HG03442 (cell line): ENCODE results near the gene UCP2.
"Not testable (repeated sequence)": the region's sequence is repeated elsewhere in the genome, so short reads cannot be mapped to it uniquely, and the experiment has no call there.

Experiments used
- ATAC-seq: cut with Tn5 transposase; IDR thresholded peaks from one replicate; pipeline ENCODE4 v1.9.1; 2021; ENCODE audit warnings: mild to moderate bottlenecking, moderate library complexity; ENCODE audit not compliant: unreplicated experiment

The UCP2 gene

DNA sequence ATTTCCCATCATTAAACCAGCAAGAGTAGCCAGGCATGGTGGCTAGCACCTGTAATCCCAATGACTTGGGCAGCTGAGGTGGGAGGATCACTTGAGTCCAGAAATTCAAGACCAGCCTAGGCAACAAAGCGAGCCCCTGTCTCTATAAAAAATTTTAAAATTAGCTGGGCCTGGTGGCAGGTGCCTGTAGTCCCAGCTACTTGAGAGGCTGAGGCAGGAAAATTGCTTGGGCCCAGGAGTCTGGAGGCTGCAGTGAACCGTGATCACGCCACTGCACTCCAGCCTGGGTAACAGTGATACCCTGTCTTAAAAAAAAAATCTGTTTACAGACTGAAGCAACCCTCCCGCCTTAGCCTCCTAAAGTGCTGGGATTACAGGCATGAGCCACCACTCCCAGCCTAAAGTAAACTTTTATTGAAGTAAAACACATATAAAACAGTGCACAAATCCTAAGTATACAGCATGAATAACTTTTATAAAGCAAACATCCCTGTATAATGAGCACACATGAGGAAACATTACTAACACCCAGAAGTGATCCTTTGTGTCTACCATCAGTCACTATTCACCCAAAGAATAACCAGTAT, 13.6 kb upstream of the UCP2 start:
- no peak for ATAC-seq

DNA sequence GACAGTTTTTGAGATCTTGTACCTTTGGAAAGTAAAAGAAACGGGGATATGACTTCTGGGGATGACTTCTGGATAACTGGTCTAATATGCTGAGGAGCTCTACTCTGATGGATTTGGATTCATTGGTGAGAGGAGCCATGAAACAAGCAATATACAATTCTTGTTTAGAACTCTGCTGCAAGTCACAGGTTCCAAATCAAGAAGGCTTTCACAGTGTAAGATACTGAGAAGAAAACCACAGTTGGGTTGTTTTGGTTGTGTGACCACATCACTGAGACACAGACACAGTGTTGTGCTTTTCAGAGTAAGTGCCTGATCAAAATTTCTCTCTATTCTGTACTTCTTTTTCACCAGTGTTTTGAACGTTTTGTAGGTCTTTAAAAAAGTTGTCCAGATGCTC, 13.1 kb upstream of the UCP2 start:
- peak; percentile 50 for ATAC-seq

DNA sequence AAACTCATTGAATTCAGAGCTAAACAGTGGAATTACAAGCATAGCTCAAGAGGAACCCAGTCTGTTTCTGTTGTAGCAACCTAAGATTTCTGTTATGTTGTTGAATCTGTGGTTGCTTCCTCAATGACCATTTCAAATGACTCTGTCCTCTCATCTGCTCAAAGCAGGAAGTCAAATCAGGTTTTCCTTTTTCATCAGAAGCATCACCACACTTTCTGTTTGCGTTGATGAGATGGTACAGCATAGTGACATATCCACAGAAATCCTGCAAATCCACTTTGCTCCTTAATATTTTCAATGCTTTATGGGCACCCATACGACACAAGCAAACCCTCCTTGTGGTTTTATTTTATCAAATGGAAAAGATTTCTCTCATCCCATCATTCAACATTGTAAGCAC, 12.6 kb upstream of the UCP2 start:
- ATAC-seq: no peak

DNA sequence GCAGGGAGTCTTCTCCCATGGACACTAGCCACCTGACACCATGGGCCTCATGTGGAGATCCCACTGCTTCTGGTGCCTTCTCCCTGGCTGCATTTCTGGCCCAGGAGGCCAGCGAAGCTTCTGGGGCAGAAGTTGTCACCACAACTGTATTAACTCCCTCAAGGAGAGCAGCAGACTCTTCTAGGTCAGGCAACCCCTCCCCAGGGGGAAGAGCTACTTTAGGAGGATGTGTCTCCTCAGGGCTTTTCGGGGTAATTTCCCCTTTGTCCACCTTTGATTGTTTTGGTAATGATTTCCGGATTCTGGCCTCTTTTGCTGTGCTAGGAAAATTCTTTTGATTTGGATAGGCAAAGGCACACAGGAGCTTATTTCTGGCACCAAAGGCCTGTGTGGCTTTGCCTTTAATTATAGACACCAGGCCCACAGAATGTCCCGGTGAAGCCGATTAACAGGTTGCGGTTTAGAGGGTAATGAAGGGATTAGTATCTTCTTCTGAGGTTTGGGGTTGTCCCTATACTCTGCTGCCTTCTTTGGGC, 8.9 kb upstream of the UCP2 start:
- no peak for ATAC-seq

DNA sequence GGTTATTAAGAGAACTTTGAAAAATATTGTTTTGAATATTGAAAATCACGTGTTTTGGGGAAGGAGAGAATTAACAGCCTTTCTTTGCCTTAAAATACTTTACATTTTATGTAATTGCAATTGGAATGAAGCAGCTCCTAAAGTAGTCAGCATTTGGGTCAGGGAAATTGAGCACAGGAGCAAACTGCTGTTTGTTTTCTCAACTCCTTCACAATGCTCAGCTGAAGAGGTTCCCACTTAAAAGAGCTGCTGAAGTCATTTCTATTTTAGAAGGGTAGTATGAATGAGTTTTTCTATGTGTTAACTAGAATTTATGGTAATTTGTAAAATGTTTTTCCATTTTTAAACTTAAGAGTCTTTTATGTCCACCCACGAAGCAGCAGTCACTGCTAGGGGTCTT, 8.1 kb upstream of the UCP2 start:
- ATAC-seq: no peak

DNA sequence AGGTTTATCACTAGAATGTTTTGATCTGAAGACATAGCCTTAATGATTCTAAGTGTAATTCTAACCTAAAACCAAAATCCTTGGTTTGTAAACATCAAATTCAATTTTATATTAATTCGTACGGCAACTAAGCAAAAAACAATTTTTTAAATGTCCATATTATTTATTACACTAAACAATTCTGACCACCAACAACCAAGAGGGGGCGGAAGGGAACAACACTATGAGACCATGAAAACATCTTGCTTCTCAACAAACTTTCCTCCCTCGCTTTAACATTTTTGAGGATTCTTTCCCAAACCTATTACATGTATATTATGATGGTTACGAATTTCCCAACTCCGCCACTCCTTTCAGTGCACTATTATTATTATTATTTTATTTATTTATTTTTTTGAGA, 6.5 kb upstream of the UCP2 start:
- ATAC-seq: no peak

DNA sequence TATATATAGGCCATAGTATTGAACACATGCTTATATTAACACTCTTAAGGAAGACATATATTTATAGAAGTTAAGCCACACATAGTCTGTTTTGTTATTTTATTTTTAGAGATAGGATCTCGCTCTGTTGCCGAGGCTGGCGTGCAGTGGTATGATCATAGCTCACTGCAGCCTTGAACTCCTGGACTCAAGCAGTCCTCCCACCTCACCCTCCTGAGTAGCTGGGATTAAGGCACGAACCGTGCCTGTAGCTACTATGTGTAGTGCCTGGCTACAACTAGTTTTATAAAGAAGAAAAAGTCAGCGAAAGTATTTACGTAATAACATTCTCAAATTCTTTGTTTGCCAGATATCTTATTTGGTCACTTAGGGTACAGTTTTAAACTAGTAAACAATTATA, 5.6 kb upstream of the UCP2 start:
- ATAC-seq: no peak

DNA sequence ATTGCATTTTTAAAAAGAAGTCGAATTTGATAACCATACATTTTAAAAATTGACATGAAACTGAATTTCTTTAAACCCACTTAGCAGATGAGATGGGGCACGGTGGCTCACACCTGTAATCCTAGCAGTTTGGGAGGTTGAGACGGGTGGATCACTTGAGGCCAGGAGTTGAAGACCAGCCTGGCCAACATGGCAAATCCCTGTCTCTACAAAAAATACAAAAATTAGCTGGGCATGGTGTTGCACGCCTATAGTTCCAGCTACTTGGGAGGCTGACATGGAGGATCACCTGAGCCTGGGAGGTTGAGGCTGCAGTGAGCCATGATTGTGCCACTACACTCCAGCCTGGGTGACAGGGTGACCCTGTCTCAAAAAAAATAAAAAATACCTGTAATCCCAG, 3.0 kb upstream of the UCP2 start:
- ATAC-seq: not testable (repeated sequence)

DNA sequence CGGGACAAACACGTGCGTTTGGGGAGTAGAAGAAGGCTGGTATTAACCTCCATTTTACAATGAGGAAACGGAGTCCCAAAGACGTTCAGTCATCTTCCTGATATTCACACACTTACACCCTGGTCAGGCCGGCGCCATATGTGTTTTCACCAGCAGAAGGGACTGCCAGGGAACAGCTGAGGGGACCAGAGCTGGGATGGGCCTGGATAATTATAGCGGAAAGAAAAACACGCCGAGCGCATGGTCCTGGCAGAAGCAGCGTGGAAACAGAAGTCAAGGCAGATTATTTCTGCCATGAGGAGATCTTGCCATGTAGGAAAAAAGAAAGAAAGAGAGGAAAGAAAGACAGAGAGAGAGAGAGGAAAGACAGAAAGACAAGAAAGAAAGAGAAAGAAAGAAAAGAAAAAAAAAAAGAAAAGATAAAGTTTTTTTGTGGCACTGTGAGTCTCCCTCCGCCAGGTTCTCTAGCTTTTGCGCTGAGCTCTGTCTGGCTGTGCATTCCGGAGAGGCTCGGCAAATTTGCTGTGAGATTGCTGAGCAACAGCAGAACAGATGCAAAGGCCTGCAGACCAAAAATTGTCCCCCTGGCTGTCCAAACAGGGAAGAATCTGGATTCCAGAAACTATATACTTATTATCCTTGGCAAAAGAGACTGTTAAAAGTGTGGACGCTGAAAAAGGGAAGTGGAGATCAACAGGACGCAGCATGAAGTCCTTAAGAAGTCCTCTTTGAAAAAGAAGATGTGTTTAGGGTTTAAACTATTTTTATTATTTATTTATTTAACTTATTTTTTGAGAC, 1.3 kb upstream of the UCP2 start:
- ATAC-seq: no peak

DNA sequence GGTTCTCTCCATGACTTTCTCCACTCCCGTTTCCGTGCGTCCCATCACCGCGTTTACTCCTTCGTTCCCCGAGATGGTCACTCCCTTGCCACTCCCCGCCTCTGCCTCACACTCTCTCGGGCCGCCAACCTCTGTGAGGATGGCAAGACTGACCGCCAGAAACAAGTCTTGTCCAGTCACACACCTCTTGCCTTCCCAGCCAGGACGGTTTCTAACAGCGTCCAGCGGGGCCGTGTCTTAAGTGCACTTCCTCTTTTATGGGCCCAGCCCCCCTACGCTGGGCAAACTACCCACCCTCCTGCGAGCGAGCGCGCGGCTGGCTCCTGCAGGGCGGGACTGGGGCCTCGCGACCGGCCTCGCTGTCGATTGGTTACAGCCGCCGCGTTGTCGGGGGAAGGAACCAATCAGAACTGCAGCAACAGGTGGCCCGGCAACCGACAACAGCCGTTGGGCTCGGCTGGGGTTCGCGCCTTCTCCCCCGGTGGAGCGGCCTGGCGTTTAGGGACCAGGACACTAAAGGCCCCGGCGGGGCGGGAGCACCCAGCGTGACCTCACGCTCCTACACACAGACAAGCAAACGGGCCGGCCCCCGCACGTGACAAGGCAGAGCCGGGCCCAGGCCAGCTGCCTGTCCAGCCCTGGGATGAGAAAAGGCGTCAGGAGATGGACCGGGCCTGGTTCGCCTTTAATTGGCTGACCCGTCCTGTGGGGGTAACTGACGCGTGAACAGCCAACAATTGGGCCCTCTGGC, 522 bp upstream of the UCP2 start:
- ATAC-seq: peak; percentile 70

DNA sequence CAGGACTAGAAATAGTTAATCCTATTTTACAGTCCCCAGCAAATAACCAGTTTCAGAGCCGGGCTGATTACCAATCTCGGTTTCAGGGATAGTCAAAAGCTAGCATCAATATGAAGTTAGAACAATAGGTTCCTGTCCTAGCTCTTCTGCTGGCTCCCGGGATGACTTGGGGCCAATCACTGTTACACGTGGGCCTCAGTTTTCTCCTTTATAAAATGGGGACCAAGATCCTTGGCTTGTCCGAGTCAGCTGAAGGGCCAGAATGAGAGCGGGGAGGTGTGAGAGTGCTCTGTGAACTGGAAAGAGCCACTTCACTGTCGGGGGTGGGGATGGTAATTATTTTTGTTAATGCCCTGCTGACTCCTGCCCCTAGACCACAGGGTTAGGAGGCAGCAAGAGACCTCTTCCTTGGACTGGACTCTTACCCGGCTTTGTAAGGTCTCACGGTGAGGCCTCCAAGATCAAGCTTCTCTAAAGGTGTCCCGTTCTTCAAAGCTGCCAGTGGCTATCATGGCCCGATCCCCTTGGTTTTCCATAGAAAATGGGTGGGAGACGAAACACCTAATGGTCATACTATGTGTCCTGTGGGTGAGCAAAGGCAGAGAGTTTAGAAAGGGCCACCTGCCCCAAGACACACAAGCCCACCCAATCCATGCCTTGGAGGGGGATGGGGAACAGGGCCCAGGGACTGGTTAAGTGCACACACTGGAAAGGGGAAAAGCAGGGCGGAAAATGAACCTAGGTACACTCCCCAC, 1.4 kb downstream of the UCP2 start:
- ATAC-seq: no peak

DNA sequence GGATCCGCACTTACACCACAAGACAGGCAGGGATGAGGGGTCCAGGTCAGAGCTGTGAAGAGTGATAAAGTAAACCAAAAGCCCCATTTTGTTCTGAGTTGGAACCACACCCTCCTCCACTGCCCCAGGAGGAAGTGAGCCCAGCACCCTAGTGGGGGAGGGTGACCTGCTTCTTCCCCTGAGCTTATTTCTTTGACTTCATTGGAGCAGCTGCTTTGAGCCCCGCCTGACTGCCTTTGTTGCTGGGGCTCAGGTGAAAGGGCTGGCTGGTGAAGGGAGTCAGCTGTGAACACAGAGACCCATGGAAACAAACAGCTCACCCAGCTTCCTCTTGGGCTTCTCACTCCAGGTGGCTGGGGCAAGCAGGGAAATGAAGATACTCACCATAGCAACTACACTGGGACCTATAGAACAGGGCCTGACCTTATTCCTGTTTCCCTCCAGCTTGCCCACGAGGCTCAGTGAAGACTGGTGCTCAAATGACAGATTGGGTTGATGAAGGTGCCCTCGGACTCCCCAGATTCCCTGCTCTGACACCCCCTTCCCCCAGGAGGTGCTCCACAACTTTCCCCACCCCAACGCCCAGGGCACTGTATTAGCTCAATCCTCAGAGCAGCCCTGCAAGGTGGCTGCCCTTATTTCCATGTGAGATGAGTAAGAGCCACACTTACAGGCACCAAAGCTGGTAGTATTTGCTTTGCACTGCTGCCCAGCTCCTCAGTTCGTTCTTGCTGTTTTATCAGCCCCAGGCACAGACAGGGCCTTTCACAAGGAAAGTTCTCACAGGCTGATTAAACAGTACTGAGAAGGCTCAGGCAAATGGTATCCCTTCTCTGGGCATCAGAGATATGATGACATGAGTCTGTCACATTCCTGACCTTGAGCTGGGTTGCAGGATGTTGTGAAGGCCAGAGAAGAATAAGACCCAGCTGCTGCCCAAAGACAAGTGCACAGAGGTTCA, 2.4 kb downstream of the UCP2 start:
- peak; percentile 41 for ATAC-seq

DNA sequence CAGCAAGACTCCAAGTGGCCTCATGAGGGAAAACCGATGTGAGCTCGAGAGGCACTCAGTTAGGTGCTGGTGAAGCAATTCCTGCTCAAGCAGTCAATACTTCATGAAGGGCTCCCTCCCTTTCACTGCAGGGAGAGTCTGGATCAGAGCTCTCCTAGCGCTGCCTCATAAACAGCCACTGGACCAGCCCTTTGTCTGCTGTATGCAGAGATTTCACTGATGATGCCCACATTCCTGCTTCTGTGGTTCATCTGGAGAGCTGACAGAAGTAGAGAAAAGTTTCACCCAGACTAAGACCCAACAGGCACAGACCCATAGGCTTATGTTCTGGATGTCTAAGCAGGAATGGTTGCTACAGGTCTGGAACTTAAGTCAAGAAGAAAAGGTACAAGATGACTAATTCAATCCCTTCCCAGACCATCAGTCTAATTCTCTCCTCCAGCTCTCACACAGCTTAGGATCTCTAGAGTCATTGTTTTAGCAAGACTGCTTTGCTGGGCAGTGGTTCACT, 4.0 kb downstream of the UCP2 start:
- no peak for ATAC-seq

DNA sequence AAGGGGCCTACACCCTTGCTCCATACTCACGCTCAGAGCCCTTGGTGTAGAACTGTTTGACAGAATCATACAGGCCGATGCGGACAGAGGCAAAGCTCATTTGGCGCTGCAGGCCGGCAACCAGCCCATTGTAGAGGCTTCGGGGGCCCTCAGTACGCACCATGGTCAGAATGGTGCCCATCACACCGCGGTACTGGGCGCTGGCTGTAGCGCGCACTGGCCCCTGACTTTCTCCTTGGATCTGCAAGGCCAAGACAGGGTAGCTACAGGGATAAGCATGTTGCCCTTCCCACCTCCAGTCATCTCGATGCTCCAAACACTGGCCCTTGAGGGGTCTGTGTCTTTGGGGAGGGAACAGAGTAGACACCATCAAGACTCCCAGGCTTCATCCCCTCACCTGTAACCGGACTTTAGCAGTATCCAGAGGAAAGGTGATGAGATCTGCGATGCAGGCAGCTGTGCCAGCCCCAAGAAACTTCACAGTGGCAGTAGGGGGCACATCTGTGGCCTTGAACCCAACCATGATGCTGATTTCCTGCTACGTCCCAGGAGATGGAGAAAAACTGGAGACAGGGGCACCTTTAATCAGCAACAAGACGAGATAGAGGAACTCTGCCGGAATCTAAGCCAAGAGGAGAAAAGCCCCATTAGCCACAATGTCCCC, 4.7 kb downstream of the UCP2 start:
- ATAC-seq: no peak

DNA sequence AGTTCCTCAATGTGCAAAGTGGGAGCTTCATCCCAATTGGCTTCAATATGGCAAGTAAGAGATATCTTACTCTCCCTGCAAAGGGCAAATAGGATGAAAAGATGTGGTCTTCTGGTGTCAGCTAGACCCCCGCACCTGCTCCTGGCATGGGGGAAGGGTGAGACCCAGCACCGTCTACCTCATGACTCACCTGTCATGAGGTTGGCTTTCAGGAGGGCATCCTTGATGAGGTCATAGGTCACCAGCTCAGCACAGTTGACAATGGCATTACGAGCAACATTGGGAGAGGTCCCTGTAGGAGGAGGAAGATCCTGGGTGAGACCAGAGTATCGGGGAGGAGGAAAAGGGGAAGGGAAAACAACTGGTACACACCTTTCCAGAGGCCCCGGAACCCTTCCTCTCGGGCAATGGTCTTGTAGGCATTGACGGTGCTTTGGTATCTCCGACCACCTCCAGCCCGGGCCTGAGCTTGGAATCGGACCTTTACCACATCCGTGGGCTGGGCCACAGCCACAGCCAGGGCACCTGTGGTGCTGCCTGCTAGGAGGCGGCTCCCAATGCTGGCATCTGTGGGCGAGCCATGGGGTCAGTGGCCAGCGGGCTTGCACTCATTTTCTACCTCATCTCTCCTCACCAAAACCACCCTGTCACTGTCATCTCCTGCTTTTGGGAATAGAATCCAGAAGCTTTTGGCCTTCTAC, 6.0 kb downstream of the UCP2 start:
- no peak for ATAC-seq

DNA sequence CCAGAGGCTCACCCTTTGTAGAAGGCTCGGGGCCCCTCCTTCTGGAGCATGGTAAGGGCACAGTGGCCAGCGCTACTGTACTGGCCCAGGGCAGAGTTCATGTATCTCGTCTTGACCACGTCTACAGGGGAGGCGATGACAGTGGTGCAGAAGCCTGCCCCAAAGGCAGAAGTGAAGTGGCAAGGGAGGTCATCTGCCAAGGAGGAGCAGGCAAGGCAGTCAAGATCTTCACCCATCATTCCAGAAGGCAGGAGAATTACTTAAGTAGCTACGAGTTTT, 7.2 kb downstream of the UCP2 start:
- ATAC-seq: no peak

DNA sequence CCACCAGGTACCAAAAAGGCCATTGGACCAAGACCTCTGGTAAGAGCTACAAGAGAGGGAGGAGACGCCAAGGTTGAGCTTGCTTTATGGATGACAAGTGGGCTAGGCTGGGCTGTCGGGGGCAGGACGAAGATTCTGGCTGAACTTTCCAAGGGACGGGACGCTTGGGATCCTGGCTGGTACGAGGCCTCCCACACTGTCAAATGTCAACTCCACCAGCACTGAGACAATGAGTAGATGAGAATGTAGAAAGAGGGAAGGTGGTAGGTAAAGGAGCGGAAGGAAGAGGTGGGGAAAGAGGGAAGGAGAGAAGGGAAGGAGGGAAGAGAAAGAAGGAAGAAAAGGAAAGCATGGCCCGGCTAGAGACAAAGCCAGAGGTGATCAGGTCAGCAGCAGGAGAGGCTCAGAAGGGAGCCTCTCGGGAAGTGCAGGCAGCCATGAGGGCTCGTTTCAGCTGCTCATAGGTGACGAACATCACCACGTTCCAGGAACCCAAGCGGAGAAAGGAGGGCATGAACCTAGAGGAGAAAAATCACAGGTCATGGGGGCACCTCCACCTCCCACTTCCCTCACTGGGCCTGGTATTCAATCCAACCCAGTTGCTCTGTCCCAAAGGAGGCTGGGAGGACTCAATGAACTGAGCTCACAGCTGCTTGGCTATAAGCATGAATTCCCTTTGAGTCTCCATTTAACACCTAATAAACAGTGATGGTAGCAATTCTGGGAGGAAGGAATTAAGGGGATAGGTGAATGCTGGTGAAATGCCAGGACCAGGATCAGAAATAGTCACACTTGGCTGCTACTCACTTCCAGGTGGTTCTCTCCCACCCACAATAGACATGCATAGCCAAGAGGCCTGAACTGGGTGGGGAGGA, 7.8 kb downstream of the UCP2 start:
- no peak for ATAC-seq
